ENCODE data around the gene TM2D3.

- no peak for TF ChIP-seq CTCF (IDR thresholded peaks at IDR 0.05)
- TF ChIP-seq POLR2A (IDR thresholded peaks at IDR 0.05): no peak
- no peak for TF ChIP-seq POLR2AphosphoS5 (IDR thresholded peaks at IDR 0.05)
Observed at GRCh38 chr15:101689901-101690300, 37.7 kb upstream of the TM2D3 start.
